T-helper 2 cell (primary cell): ENCODE data around the gene RPL37A.
A peak's percentile ranks its signal among the peaks of the same experiment; 100 is the strongest.

Experiments
- DNase-seq, 5 experiments: peaks; one replicate each; pipeline versions ENCODE4 v3.0.0 to v3.0.0-alpha.2; 2012 to 2022
- total RNA-seq, 2 donors: gene quantifications; one replicate each; lab custom pipeline; 2026; lab: John Stamatoyannopoulos, UW

RPL37A gene
- 801 to 1,057 reads per million in 2 donors for total RNA-seq

GRCh38 chr2:216498379-216499352 is at the start of gene RPL37A:
Gene RPL37A (plus strand): TSS chr2:216498844. CDS start chr2:216498875, 31 bp downstream.
- DNase-seq = peak; percentile 73 to 95 (median 82)

- DNase-seq = no peak
Measured at GRCh38 chr2:216450346-216450745, 48.3 kb upstream of the RPL37A start.

GRCh38 chr2:216450784-216451183 is 47.9 kb upstream of the RPL37A start:
- no peak for DNase-seq

- DNase-seq = no peak
Measured at GRCh38 chr2:216453955-216454614, 44.6 kb upstream of the RPL37A start.

GRCh38 chr2:216463148-216463547 is 35.5 kb upstream of the RPL37A start:
- no peak for DNase-seq

GRCh38 chr2:216464104-216464720 is 34.4 kb upstream of the RPL37A start:
- DNase-seq = no peak

GRCh38 chr2:216465579-216466195 is 33.0 kb upstream of the RPL37A start:
- no peak for DNase-seq

GRCh38 chr2:216467845-216468244 is 30.8 kb upstream of the RPL37A start:
- no peak for DNase-seq

GRCh38 chr2:216469661-216470060 is 29.0 kb upstream of the RPL37A start:
- DNase-seq = no peak

- no peak for DNase-seq
Measured at GRCh38 chr2:216473187-216473586, 25.5 kb upstream of the RPL37A start.

- DNase-seq = peak in 1 of 5 experiments; percentile 61
Measured at GRCh38 chr2:216474925-216475670, 23.5 kb upstream of the RPL37A start.

- no peak for DNase-seq
Measured at GRCh38 chr2:216475767-216476166, 22.9 kb upstream of the RPL37A start.

- no peak for DNase-seq
Measured at GRCh38 chr2:216477283-216478035, 21.2 kb upstream of the RPL37A start.

- no peak for DNase-seq
Measured at GRCh38 chr2:216478151-216478550, 20.5 kb upstream of the RPL37A start.

GRCh38 chr2:216478791-216479190 is 19.9 kb upstream of the RPL37A start:
- no peak for DNase-seq

GRCh38 chr2:216480221-216480620 is 18.4 kb upstream of the RPL37A start:
- DNase-seq = no peak

GRCh38 chr2:216482640-216483039 is 16.0 kb upstream of the RPL37A start:
- DNase-seq = no peak

- no peak for DNase-seq
Measured at GRCh38 chr2:216485237-216485636, 13.4 kb upstream of the RPL37A start.

- DNase-seq = no peak
Measured at GRCh38 chr2:216485745-216486144, 12.9 kb upstream of the RPL37A start.

GRCh38 chr2:216486271-216486670 is 12.4 kb upstream of the RPL37A start:
- no peak for DNase-seq

- no peak for DNase-seq
Measured at GRCh38 chr2:216486708-216487107, 11.9 kb upstream of the RPL37A start.
